OCI-LY3 (cell line): ENCODE results near the gene NUP35.

ENCODE experiments used
- CTCF ChIP-seq: fragments of 200-600, 300-600 bp; sonication (generic); IDR thresholded peaks from 2 replicates; pipeline ENCODE4 v1.5.1; 2014; ENCODE audit warnings: antibody characterized with exemption, low read length, low read depth
- EZH2phosphoT487 ChIP-seq: fragments of 200-600 bp; shearing (Covaris generic); IDR thresholded peaks from 2 replicates; pipeline ENCODE4 v1.6.1; 2018; ENCODE audit warnings: antibody characterized with exemption, mixed run types, low read depth

- TF ChIP-seq CTCF = no peak
- no peak for TF ChIP-seq EZH2phosphoT487
These were observed 905 bp upstream of the NUP35 start for GRCh38 chr2:183123117-183123958.
